HG03103 (cell line): ENCODE results near the gene IQCK.

Source experiments
- ATAC-seq: cut with Tn5 transposase; IDR thresholded peaks from one replicate; pipeline ENCODE4 v1.9.1; 2021; ENCODE audit warnings: low read depth; ENCODE audit not compliant: unreplicated experiment

Gene IQCK

GRCh38 chr16:19830902-19831560 lies 113.0 kb downstream of the IQCK start:
- ATAC-seq = no peak

- no peak for ATAC-seq
These were observed 113.6 kb downstream of the IQCK start for GRCh38 chr16:19831678-19832077.

DNA sequence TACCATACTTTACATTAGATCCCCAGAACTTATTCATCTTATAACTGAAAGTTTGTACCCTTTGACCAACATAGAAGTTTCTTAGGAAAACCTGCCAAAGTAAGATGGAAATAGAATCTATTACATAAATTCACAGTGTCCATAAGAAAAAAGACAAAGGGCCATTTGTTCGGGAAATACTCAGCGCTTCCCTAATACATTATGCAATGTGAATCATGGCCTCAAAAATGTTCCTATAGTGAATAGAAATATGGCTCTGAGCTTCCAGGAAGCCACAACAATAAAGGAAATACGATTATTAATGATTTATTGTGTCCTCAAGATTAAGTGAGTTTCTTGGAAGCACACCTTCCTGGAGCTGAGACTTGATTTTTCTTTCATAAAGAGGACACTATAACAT lies 115.1 kb downstream of the IQCK start:
- no peak for ATAC-seq

DNA sequence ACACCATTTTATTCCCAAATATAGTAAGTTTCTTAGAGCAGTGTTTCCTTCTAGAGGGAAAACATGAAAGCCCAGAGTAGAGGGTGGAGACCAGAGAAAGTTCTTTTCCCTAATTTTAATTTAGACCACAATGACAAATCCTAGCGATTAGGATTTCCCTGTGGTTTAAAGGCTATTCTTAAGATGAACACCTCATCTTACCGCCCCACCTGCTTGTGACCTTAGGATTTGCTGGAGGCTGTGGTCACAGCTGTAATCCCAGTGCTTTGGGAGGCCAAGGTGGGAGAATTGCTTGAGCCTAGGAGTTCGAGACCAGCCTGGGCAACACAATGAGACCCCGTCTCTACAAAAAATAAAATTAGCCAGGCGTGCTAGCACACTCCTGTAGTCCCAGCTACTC lies 115.5 kb downstream of the IQCK start:
- no peak for ATAC-seq

DNA sequence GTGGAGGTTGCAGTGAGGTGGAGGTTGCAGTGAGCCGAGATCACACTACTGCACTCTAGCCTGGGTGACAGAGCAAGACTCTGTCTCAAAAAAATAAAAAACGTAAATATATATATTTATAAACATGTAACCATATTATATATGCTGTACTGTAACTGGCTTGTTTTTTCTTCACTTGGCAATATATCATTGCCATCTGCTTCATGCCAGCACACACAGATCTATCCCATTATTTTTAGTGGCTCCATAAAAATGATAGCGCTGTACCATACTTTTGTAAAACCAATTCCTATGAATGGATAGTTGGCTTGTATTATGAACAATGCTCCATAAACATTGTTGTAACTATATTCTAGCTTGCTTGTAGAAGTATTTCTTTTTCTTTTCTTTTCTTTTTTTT lies 117.1 kb downstream of the IQCK start:
- ATAC-seq = no peak

DNA sequence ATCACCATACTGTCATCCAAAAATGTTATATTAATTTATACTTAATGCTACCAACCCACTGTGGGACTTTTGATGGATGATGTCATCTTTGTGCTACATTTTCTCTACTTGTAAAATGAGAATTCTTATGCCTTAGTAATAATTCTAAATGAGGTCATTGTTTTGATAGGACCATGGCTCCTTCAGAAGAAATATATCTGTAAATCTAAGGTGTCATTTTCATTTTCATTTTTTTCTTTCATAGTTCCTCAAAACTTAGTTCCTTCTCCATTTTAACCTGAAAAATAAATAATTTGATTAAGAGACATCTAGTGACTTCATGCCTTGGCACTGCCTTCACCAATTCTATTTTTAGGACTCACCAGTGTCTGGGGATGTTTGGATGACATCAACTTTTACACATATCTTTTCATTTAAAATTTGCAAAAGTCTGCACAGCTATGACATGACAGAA lies 117.9 kb downstream of the IQCK start:
- no peak for ATAC-seq

- no peak for ATAC-seq
These were observed 119.4 kb downstream of the IQCK start for GRCh38 chr16:19837331-19837980.

DNA sequence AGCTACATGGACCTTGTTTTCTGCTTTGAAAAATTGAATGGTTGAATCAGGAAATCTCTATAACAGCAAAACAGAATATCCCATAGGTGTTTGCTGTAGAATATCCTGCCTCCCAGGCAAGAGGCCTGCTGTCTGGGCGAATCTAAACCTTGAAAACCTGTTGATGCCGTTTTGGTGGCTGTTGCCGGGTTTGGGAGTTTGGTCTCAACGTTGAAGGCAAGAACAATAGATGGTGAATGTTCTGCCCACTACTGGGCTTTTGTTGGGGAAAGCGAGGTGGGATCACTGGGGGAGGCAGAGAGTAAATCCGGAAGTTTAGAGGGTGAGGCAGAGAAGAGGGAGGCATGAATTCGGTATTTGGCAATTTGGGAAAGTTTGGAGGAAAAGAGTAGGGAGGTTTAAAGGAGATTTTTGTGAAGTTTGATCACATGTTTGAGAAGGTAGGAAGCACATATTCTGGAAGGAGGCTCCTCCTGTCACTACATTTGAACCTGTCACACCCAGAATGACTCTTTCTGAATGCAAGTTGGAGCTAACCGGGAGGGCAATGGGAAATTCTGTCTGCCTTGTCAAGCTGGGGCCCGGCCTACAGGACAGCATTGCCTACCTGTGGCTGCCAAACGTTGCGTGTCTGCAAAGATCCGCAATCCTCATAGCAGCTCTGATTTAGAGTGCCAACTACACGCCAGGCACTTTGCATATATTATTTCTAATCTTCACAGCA lies 120.1 kb downstream of the IQCK start:
- ATAC-seq = no peak

DNA sequence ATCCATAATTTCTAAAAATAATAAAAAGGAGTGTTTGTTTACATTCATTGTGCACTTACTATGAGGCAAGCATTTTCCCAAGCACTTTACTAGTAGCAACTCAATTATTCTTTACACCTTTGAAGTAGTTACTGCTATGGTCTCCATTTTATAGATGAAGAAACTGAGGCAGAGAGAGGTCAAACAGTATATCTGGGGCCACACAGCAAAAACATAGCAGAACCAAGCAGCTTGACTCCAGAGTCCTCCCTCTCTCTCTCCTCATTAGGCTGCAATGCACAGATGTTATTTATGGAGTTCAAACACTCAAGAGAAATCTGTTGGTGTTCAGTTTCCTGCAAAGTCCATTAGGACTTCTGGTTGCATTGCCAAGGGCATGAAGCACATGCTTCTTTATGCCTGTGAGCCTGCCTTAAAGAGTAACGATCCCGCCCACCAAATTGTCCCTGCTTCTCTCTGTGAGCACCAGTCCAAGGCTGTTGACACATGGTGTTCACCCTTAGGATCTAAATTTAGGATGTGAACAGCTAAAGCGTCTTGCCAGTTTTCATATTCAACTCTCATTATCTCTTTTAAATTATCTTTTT lies 122.5 kb downstream of the IQCK start:
- ATAC-seq = no peak

DNA sequence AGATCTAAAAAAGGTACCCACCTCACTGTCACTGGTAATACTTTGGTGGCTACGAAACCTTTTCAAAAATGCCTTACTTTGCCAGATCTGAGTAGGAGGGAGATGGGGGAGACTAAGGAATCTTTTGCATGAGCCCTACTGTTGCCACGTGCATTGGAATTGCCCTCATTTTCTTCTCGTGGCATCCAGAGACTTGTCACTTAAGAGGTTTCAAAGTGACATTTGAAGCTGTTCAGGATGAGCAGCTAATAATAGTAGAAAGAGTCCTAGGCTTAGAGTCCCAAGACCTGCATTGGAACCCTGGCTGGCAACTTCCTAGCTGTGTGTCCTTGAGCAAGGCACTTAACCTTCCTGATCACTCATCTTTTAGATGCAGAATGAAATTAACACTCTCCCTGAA lies 123.1 kb downstream of the IQCK start:
- no peak for ATAC-seq

DNA sequence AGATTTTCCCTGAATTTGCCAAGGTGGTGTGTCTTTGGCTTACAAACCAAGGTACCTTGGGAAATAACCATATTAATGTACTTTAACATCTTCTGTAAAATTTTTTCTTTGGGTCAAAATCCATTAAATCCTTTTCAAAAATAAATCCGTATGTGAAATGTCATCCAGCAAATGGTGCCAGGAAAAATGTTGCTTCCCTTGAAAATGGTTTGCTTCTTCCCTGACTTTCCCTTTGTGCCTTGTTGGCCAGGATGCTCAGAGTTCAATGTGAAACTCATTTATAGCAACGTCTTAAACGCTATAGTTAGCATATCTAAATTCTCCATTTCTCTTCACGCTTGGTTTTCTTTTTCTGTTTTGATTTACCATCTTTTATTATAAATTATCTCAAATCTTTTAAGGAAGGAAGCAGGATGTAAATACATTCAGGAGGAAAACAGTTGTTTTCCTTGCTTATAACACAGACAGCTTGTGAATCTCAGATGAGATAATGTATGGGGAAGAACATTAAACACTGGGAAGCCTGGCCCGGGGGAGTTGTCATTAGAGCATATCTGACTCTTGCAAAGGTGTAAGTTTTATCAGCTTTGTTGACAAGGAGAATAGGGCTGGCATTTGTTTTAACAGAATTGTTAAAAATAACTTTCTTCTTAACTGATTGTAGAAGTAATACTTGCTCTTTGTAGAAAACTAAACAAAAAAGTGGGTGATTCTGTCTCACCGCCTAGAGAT lies 124.5 kb downstream of the IQCK start:
- ATAC-seq = no peak

- no peak for ATAC-seq
These were observed 125.3 kb downstream of the IQCK start for GRCh38 chr16:19843371-19843770.

- ATAC-seq = no peak
These were observed 127.0 kb downstream of the IQCK start for GRCh38 chr16:19844945-19845641.

DNA sequence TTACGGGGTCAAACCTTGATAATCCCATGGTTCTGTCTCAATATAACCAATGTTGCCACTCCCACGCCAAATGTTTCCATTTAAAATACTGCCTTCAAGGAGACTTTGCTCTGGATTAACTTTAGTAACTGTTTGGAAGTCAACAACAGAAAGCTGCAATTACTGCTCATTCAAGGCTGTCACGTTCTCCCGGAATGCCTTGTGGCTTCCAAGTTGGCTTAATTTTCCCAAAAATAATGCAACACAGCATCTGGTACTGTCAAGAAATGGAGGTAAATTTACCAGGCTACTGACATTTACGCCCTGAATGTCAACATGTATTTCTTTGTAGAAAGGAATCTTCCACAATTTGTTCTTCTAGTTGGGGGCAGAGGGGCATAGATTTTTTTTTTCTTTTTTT lies 128.4 kb downstream of the IQCK start:
- no peak for ATAC-seq

DNA sequence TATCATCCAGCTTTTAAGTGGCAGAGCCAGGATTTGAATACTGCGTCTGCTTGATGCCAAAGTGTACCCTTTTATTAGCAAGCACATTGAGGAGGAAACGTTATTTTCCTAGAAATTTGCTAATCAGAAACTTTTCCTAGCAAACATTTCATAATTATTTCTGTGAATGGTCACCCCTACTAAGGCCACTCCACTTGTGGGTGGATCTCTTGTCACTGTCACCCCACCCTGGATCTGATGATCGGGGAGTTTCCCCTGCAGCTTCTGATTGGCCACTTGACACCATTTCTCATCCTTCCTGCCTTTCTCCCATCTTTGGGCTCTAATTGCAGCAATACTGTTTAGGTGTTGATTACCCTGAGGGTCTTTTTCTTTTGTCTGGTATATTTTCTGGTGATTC lies 130.7 kb downstream of the IQCK start:
- ATAC-seq = no peak

GRCh38 chr16:19850131-19850817 lies 132.2 kb downstream of the IQCK start:
- no peak for ATAC-seq

- ATAC-seq = no peak
These were observed 133.4 kb downstream of the IQCK start for GRCh38 chr16:19851476-19851875.

GRCh38 chr16:19853132-19853741 lies 135.2 kb downstream of the IQCK start:
- ATAC-seq = no peak
